HuH-7.5 (cell line): ENCODE results near the gene PPM1A.
A peak's percentile ranks its signal among the peaks of the same experiment; 100 is the strongest.

ENCODE experiments used
- DNase-seq: peaks from one replicate; pipeline ENCODE4 v3.0.0; 2011; ENCODE audit warnings: low spot score

PPM1A gene

DNA sequence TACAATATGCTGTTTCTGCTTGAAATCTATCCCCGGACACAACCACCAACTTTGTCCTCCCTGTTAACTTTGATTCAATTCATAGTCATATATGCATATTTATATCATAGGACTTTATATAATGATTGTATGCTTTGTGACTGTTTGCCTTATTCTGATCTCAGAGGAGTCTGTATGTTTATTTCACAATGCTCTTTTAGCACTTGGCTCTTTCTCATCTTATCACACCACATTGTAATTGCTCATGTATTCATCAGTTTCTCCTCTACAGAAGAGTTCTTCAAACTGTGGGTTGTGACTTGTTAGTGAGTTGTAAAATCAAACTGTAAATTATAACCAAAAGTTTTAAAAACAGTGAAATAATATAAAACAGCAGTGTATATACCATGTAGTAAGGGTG is 21.7 kb upstream of the PPM1A start:
- no peak for DNase-seq

DNA sequence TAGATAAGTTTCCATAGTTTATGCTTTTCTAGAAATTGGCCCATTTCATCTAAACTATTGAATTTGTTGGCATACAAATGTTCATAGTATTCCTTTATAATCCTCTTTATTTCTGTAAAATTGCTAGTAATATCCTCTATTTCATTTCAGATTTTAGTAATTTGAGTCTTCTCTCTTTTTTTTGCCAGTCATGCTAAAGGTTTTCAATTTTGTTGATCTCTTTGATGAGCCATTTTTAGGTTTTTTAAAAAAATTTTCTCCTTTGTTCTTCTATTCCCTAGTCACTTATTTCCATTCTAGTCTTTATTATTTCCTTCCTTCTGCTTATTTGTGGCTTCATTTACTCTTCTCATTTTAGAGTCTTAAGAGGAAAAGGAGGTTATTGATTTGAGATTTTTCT is 19.4 kb upstream of the PPM1A start:
- no peak for DNase-seq

DNA sequence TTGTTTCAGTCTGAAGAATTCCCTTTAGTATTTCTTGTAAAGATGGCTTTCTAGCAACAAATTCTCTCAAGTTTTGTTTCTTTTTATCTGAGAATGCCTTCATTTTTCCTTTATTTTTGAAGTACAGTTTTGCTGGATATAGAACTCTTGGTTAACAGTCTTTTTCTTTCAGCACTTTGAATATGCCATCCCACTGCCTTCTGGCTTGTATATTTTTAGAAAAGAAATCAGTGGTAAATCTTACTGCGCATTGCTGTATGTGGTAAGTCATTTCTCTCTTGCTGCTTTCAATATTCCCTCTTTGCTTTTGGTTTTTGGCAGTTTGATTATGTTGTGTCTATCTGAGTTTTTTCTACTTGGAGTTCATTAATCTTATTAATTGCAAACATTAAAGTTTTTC is 16.8 kb upstream of the PPM1A start:
- no peak for DNase-seq

DNA sequence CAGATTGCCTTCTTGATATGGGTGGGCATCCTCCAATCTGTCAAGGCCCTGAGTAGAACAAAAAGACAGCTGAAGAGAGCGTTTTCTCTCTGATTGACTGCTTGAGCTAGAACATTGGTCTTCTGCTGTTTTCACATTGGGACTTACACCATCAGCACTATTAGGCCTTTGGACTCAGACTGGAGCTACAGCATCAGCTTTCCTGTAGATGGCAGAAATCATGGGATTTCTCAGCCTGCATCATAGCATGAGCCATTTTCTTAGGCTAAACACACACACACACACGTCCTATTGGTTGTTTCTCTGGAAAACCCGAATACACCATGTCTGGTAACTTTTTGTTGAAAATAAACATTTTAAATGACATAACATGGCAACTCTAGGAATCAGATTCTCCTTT is 15.8 kb upstream of the PPM1A start:
- no peak for DNase-seq

DNA sequence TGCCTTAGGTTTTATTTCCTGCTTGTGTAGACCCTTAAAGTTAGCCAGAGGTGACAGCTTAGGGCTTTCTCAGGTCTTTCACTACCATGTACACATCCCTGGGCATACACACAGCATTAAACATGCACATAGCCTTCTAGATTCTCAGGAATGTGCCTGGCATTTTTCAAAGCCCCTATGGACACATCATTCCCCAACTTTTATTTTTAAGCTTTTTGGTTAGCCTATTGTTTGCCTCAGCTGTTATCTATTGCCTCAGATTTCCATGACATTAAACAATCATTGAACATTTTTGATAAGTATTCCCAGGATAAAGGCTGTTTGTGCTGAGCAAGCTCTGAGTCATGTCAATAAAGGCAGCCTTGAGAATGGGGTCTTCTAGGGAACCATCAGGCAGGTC is 15.1 kb upstream of the PPM1A start:
- DNase-seq = no peak

DNA sequence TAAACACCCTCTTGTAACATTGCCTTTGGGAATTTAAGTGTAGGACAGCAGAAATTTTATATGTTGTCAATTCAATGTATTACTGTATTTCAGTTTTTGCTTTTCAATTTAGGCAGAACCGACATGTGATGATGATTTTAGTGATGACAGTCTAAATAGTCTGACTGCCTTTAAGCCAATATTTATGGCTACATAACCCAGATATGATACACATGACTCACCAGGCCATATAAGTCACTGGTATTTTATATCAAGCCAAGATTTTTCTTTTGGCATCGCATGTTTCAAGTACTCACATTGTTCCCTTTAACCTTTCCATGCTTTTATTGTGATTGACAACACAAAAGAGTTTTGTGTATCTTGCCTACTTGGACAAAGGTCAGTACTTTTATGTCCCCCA is 13.6 kb upstream of the PPM1A start:
- no peak for DNase-seq

DNA sequence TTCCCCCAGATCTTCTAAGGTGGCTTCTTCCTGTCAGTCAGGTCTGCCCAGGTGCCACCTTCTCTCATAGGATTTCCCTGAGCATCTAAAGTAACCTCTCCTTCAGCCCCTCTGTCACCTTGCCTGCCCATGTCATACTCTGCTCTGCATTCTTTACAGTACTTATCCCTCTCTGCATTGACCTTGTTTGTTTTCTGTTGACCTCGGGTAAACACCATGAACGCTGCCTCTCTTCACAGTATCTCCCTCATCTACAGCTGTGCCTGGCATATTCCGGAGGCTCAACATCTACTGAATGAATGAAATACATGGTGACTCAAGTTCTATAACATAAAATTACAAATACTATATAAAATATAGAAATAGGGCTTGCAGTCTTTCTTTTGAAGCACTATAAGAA is 10.1 kb upstream of the PPM1A start:
- DNase-seq = no peak

DNA sequence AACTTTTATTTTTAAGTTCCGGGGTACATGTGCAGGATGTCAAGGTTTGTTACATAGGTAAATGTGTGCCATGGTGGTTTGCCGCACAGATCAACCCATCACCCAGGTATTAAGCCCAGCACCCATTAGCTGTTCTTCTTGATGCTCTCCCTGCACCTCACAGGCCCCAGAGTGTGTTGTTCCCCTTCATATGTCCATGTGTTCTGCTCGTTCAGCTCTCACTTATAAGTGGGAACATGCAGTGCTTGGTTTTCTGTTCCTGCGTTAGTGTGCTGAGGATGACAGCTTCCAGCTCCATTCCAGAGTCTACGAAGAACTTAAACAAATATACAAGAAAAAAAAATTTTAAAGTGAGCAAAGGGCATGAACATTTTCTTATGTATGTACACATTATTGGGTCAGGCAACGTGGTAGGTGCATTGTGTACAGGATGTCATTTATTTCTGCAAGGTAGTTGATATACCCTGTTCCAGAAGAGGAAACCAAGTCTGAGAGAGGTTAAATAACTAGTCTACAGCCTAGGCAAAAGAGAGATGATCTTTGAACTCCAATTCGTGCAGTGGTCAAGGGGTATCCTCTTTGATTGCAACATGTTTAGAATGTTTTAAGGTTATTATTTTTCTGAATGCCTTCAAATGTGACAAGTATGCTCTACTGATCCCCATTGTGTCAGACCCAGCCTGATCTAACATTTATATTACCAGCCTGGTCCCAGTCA is 8.7 kb upstream of the PPM1A start:
- no peak for DNase-seq

DNA sequence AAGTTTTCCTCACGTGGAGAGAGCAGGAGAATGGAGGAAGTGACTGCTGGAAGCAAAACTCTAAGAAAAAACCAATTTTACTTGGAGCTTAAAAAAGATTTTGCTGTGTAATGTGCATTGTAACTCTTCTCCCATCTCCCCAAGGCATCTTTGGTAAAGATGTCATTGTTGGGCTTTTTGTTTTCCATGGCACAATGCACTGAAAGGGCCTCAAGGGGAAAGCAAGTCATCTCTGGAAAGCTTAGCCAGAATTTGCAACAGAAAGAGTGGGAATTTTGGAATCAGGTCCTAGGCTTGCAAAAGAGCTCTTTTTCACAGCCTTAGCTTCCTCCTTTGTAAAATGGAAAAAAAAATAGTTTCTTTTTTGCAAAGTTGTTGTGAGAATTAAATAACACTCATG is 7.9 kb upstream of the PPM1A start:
- DNase-seq = no peak

DNA sequence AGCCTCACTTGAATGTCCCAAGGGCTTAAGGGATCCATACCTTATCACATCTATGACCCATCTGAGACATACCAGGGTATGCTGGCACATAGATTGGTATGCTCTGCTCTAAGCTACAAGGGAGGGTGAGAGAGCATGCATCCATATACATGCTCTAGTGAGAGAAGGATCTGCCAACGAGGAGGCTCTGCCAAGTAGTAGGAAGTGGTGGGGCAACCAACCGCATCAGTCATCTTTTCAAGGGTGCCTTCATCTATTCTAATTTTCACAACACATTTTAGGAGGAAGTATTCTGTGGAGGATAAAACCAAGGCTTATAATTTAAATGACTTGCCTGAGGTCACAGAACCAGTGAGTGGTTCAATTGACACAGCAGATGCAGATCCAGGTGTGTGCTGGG is 6.6 kb upstream of the PPM1A start:
- DNase-seq = no peak

DNA sequence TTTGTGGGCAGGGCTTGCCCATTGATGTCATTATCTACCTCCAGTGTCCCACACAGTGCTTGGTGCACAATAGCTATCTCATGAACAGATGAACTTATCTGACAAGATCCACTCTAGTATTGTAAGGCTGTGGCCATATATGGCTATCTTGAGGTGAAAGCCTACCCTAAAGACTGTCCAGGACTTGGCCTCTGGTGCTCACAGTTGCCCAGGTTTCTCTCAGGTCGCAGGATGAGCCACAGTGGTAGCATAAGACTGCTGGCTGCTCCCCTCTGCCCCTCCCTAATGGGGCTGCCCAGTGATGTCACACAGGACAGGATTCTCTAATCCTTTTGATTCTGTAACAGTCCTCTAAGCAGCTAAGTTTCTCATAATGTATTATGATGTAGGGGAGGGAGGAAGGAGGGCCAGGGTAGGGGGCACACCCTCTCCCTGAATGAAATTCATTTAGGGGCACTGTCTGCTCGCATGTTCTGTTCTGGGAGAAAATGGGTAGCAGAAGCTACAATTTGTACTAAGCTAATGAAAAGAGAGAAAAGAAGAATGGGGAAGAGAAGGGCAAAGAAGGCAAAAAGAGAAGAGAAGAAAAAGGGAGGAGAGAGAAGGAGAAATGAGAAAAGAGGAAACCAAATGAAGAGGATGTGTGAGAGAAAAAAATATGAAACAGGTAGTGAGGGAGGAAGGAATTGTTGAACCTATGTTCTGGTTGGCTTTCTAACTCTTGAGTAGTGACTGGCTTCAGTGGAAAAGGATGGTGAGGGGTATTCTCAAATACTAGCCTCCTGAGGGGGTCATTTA is 3.4 kb upstream of the PPM1A start:
- DNase-seq = no peak

DNA sequence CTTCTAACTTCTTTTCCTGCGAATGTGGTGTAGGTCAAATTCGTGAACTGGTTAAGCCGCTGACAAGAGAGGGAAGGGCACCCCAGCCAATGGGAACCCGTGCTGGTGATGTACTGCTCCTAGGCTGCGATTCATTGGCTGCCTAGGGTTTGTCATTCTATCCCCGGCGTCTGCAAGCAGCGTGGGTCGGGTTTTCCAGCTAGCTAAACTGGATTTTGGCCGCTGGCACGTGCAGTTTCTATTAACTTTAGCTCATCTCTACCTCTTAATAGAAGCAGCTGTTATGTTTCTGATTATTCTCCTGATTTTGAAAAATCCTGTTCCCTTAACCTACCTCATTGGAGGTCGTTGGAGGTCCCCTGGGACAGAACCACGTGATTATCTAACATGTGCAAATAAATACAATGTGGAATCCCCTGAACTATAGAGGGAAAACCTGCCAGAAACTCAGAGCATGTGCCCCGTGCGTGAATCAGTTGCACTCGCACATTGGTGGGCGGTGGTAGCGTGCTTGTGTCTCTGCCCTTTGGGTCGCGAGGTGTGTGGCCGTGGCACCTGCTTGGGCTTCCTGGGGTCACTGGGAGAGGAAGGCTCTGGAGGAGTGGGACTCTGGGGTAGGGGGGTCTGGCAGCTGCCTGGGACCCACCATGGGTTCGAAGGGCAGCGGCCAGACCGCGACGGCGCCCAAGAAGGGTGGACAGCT is 876 bp upstream of the PPM1A start:
- DNase-seq = peak; percentile 95

DNA sequence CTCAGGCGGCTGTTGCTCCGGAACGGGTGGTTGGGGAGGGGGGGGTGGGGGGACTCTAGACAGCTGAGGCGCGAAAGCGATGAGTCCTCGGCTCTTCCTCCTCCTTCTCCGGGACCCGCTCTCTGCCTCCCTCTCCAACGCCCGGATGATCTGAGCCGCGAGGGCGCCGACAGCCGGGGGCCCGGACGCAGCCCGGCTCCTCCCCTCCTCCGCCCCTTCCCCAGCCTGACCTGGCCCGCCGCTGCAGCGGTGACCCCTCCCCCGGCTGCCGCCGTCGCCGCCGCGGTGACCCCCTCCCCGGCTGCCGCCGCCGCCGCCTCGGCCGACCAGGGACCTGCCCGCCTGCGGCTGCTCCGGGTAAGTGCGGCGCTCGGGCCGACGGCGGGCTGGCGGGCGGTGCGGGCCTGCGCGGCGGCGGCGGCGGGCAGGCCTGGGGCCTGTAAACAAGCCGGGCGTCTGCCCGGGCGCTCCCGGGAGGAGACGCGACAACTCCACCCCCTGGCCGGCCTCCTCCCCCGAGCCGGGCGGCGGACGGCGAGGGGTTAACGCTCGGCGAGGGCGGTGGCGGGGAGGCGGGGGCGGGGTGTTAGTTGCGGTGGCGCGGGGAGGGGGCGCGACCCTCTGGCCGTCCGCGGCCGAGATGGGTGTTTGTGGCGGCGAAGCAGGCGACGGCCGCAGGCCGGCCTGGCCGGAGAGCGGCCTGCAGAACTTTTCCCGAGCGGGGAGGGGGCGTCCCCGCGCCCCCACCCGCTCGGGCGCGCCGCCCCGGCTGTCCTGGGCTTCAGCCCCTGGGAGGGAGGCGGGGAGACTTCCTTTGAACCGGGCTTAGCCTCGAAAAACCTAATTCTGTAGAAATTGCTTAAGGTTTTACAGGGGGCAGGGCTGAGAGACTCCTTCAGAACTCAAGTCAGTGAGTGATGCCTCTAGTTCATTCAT is 568 bp downstream of the PPM1A start:
- DNase-seq = peak; percentile 80

DNA sequence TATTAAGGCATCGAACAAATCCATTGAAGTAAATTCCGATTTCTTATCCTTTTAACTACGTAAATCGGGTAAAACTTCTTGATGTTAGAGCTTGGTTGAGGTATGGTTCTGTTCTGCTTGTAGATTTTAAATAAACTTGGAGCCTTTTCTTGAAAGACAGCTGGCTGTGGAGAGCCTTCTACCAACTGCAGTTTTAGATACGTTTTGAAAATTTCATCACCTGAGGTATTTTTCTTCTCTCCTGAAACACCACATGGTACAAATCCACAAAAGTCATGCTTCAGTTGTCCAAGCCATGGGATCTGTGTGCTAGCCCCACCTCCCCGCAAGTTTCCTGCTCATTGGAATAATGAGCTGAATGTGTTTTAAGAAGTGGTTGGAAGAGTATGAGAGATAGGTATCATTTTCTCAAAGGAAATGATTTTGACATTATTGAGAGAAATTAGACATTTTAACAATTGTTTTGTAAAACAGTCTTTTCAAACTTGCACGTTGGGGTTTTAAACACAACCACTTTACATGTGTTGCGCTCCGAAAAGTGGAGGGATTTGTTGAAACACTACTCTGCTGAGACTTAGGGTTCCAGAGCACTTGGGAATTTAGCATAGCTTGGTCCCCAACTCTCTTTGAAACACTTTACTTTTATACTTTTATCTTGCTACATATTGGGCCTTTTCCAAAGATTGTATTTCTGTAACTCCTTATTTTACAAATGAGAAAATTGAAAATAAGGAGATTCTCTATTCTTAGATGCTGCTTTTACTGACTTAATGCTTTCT is 1.4 kb downstream of the PPM1A start:
- DNase-seq = peak; percentile 25

DNA sequence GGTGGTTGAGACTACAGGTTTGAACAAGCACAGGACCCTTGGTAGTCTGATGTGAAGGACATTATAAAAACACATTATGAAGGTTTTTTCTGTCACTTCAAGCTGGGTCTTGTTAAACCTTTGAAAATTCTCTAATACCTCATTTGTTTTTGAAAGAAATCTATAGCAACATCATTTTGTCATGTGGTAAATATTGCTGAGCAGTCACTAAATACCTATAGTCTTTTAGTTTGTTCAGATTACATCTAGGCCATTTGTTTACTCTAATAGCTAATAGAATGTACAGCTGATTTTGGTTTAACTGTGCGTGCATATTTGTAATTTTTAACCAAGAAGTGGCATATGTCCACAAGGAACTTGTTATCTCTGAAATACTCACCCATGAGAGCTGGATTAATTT is 2.9 kb downstream of the PPM1A start:
- DNase-seq = no peak

DNA sequence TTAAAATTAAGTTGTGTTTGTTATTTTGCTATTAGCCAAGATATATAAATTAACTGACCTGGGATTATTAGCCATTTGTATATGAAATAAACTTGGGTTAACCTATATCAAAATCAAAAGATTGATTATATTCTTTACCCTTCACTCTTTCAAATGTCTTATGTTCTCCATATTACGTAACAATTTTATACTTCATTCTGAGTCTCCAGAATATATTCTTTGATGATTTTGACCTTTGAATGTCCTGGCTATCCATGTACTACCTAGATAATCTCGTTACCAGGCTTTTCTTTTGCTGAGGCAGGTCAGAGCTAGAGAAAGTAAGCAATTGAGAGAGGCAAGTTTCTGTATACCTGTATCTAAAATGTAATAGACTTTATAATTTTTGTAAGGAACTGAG is 3.6 kb downstream of the PPM1A start:
- DNase-seq = no peak

DNA sequence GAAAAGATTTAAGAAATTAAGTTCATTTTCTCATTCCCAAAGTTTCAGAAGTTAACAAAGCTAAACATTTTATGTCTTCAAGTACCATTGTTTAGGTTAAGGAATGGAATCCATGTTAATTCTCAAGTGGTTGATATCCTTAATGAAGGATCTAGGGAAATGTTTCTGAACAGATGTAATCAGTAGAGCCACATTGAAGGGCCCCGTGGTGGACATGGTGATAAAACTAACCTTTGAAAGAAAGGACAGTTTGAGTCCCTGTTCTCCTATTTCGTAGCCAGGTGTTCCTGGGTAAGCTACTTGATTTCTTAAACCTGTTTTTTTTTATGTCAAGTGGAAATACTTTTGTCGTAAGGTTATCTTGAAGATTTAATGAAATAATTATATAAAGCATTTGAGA is 4.6 kb downstream of the PPM1A start:
- DNase-seq = no peak

DNA sequence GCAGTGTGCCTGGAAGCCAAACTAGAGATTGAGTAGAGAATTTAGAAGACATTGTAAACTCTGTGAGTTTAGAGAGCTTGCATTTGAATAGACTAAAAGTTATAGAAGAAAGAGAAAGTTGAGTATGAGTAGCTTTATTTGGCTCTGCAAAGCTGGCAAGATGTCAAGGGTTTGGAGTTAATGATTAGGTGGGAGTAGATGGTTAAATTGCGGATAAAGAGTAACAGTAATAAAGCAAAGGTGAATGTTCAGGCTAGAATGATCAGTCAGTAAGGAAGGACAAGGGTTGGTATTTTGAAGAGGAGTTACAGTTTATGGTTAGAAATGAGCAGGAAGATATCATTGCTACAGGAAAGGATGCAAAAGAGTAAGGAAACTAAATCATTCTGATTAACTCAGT is 5.2 kb downstream of the PPM1A start:
- DNase-seq = no peak

DNA sequence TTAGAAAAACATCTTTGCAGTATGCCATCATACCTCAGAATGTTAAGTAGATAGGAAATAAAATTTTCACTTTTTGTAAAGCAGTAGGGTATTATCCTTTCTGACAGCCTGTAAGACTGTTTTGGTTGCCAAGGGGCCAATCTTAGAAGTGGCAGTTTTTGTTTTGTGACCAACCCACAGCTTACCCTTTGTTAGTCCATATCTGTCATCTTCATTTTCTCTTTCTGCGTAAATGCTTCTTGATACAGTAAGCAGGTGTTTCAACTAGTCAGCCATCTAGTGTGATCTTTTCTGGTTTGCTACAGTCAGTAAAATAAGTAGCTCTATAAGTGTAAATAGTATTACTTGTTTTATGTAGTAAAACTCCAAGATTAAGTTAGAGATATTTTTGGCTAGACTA is 8.8 kb downstream of the PPM1A start:
- DNase-seq = no peak

DNA sequence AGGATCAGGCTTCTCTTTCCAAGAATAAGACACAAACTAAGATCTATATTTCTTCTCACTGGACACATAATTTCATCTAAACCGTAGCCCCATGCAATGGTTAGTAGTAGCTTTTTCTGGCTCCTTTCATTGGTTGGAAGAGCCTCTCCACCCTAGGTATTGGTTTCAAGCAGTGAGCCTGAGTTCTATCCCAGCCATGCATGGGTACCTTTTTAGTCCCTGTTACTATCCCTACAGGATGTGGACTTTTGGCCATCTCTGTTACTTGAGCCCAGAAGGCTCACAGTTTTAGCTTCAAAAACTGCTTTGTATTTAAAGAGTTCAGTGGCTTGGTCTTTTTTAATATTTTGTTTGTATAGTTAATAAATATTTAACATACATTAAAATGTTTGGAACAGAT is 16.1 kb downstream of the PPM1A start:
- DNase-seq = no peak
